Measurements from ENCODE around the gene CCDC85A.

- no peak for TF ChIP-seq POLR2A (IDR thresholded peaks at IDR 0.05)
- no peak for TF ChIP-seq CTCF (IDR thresholded peaks at IDR 0.05)
These were observed 148.0 kb downstream of the CCDC85A start for GRCh38 chr2:56331810-56332209.

All from esophagus squamous epithelium (tissue), 4 donors.